Brain microvascular endothelial cell (primary cell): Measurements from ENCODE around the gene OPA1.

Experiments used
- DNase-seq: peaks from one replicate; pipeline ENCODE4 v3.0.0-alpha.2; 2020
- H3K27ac ChIP-seq: fragments of 250-450 bp; sonication (Bioruptor Pico); 2 replicates; pipeline ENCODE4 v1.5.1; 2020; ENCODE audit warnings: mild to moderate bottlenecking, moderate library complexity
- H3K27me3 ChIP-seq: fragments of 250-450 bp; sonication (Bioruptor Pico); replicated peaks from 2 replicates; pipeline ENCODE4 v1.5.1; 2020; ENCODE audit warnings: mild to moderate bottlenecking
- H3K36me3 ChIP-seq: fragments of 250-450 bp; sonication (Bioruptor Pico); replicated peaks from 2 replicates; pipeline ENCODE4 v1.5.1; 2020; ENCODE audit warnings: mild to moderate bottlenecking
- H3K4me3 ChIP-seq: 2 replicates; pipeline ENCODE4 v1.5.1; 2011; ENCODE audit warnings: low read depth, mild to moderate bottlenecking, control low read depth, low read length, moderate library complexity
- in situ Hi-C: cut with HindIII; loops from 2 replicates; pipeline ENCODE4 v1.10.0; 2017; ENCODE audit warnings: low sequenced_read_pairs, low pct_ligation_motif_present
- TF ChIP-seq, protein P1 (sequence below): IDR thresholded peaks from 2 replicates; pipeline ENCODE4 v1.5.1; 2011; ENCODE audit warnings: low read depth, mild to moderate bottlenecking, moderate library complexity, low read length, control low read depth, inconsistent platforms; ENCODE audit errors: missing control alignments

The OPA1 gene

DNA sequence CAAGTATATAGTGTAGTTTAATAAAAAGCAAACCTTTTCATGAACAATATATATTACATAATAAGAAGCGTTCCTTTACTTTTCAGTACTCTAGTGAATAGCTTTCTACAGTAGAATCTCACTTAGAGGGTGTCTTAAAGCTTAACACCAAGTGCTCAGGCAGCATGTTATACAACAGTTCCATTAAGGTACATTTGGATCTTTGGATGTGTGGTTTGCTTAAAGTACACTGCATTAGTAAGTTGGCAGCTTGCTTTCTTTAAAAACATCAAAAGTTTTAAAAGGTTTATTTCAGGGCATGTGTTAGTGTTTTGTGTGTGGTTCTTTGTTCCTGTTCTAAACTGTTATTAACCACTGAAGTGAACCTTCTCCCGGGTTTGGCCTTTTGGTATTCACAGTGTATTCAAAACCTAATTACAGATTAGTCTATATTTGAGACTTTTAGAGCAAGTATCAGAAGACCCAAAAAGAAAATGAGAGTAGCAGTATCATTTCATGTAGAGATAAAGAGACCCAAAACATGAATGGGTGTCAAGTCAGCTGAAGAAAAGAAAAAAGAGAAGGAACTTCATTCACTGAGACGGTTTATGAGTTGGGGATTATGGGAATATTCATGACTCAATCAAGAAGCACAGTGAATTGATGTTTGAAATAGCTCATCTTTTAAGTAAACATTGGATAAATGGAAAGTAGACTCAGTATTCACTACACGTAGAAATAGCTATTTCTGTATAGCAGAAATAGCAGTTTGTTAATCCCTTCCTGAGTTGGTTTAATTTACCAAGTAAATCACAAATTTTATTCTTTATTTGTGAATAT is 93.9 kb downstream of the OPA1 start:
- DNase-seq: no peak
- H3K27ac ChIP-seq: no peak overlapping the region
- H3K4me3 ChIP-seq: no peak overlapping the region
- H3K27me3 ChIP-seq: no peaks in the 10 kb centered on the region
- no peaks in the 10 kb centered on the region for H3K36me3 ChIP-seq
- TF ChIP-seq, protein P1, sequence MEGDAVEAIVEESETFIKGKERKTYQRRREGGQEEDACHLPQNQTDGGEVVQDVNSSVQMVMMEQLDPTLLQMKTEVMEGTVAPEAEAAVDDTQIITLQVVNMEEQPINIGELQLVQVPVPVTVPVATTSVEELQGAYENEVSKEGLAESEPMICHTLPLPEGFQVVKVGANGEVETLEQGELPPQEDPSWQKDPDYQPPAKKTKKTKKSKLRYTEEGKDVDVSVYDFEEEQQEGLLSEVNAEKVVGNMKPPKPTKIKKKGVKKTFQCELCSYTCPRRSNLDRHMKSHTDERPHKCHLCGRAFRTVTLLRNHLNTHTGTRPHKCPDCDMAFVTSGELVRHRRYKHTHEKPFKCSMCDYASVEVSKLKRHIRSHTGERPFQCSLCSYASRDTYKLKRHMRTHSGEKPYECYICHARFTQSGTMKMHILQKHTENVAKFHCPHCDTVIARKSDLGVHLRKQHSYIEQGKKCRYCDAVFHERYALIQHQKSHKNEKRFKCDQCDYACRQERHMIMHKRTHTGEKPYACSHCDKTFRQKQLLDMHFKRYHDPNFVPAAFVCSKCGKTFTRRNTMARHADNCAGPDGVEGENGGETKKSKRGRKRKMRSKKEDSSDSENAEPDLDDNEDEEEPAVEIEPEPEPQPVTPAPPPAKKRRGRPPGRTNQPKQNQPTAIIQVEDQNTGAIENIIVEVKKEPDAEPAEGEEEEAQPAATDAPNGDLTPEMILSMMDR: no peak
- in situ Hi-C loops: no loop called here

DNA sequence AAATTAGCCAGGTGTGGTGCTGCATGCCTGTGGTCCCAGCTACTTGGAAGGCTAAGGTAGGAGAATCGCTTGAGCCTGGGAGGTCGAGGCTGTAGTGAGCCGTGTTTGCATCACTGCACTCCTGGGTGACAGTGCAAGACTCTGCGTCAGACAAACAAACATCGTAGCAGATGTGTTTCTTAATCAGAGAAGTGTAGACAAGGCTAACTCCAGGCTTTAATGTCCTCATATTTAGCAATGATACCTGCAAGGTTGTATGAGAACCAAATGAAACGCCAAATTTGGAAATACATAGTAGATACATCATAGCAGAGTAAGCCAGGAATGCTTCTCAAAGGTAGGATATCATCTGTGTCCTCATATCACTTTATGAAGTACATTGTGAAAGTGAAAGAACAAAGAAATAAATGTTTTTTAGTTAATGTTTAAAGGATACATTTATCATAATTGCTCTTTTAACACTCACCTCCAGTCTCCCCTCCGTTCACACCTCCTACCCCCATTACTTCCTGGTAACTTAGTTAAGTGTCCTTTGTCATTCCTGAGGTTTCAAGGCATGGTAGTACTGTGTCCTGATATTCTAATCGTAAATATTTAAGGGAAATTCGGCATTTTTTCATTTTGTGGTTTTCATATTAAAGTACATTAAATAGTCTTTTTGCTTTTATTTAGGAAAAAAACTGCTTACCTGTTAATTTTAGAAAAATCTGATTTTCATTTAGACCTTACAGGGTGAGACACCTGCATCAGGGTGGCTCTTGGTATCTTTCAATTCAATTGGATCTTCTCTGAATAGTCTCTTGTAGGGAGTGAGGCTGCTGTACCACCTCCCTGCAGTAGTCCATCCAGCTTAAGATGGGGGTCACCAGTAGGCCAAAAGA is 96.1 kb downstream of the OPA1 start:
- TF ChIP-seq, protein P1: no peak
- no peak overlapping the region for H3K4me3 ChIP-seq
- in situ Hi-C loops: no loop called here
- peaks cover 2% of the 10 kb centered on the region for H3K36me3 ChIP-seq
- no peaks in the 10 kb centered on the region for H3K27me3 ChIP-seq
- DNase-seq: no peak
- H3K27ac ChIP-seq: no peak overlapping the region

DNA sequence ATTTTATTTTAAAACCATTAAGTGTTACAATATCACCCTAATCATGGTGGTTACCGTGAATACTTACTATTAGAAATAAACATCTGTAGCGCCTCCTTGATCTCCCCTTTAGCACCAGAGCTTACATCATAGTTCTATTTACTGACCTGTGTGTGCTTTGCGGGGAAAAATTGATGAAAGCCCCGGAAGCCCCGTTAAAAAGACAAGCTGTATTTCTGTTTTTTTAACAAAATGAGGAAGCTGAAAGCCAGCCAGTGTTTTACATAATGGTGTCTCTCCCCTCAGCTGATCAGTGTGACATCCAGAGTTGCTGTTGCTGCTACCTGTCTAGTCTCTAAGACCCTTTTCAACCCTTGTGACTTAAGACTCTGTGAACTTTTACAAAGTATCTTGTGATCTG is 100.8 kb downstream of the OPA1 start:
- TF ChIP-seq, protein P1: no peak
- H3K27me3 ChIP-seq: no peaks in the 10 kb centered on the region
- H3K27ac ChIP-seq: no peak overlapping the region
- DNase-seq: no peak
- in situ Hi-C loops: no loop called here
- peaks cover 10% of the 10 kb centered on the region for H3K36me3 ChIP-seq
- H3K4me3 ChIP-seq: no peak overlapping the region

DNA sequence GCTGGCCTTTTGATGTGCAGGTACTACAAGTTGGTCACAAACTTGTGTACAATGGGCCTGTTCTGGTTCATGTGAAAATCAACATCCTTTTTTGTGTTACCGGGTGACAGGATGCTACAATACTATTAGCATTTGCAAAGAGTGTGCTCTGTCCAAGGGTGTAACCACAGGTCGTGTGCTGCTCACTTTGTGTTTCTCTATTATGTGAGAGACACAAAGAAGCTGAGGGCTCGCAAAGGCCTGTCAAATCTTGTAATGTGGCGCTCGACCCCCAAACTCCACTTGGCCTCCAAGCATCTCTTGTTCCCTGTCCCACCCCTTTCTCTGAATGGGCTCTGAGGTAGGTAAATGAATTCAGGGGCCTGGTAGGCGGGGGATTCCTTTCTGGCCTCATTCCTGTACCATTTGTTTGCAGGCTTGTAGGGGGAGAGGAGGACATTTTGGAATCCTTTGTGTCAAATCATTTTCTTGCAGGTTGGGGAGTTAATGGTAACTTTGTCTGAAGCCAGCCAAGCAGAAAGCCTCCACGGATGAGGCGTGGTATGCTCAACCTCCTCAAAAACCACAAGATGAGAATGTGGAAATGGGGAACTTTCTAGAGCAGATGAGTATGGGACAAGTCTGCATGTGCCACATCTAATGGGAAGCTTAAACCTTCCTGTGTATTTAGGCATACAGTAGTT is 109.1 kb downstream of the OPA1 start:
- no peaks in the 10 kb centered on the region for H3K27me3 ChIP-seq
- no peaks in the 10 kb centered on the region for H3K36me3 ChIP-seq
- in situ Hi-C loops: no loop called here
- no peak overlapping the region for H3K27ac ChIP-seq
- DNase-seq: no peak
- H3K4me3 ChIP-seq: no peak overlapping the region
- TF ChIP-seq, protein P1: no peak

DNA sequence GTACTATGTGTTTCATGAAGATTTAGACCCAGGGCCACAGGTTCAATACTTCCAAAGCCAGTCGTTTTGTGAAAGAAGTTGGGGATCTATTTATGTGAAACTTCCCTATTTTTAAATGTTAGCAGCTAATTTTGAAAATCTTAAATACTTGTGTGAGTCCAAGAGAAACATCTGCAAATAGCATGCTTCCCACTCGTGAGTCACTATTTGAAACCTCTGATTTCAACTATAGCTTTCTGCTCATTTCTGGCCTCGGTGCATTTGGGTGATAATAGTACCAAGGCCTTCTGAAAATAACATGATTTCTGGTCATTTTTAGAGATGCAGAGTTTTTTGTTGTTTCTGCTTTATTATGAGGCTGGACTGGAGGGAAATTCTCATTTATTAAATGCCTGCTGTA is 110.0 kb downstream of the OPA1 start:
- Histone ChIP-seq H3K27ac (no peak overlapping the region), H3K27me3 (no peaks in the 10 kb centered on the region), H3K36me3 (no peaks in the 10 kb centered on the region), H3K4me3 (no peak overlapping the region)
- peak; percentile 12 for DNase-seq
- TF ChIP-seq, protein P1: no peak
- in situ Hi-C loops: no loop called here
